Occipital lobe (tissue), 2 donors: ENCODE measurements around the gene ADCYAP1R1. TPM values are rescaled to one million over a fixed set of nuclear protein-coding genes. Genes with fewer than 3 reads are reported as not detected.

Source experiments
- DNase-seq: peaks from one replicate; lab custom pipeline; 2025; lab: John Stamatoyannopoulos, UW
- total RNA-seq: library from RNA; depleted of rRNA; stranded (reverse); fragments of >200 nt; gene quantifications from one replicate; pipeline ENCODE4 v1.2.3, GENCODE V29; 2014

Gene ADCYAP1R1
- total RNA-seq, 1 donor from 2014 or later, result 53.0 TPM

GRCh38 chr7:31036924-31037323 is 15.2 kb upstream of the ADCYAP1R1 start:
- no peak for DNase-seq

- DNase-seq, result no peak
Observed at GRCh38 chr7:31043051-31043471, 9.0 kb upstream of the ADCYAP1R1 start.

GRCh38 chr7:31044529-31044928 is 7.6 kb upstream of the ADCYAP1R1 start:
- DNase-seq, result no peak

- no peak for DNase-seq
Observed at GRCh38 chr7:31046723-31047122, 5.4 kb upstream of the ADCYAP1R1 start.

- DNase-seq, result no peak
Observed at GRCh38 chr7:31047313-31048146, 4.6 kb upstream of the ADCYAP1R1 start.

- no peak for DNase-seq
Observed at GRCh38 chr7:31049005-31049765, 2.9 kb upstream of the ADCYAP1R1 start.

GRCh38 chr7:31052487-31052840 is 356 bp downstream of the ADCYAP1R1 start:
- DNase-seq, result no peak

GRCh38 chr7:31052841-31053601 is 913 bp downstream of the ADCYAP1R1 start:
- DNase-seq, result no peak

GRCh38 chr7:31053986-31054385 is 1.9 kb downstream of the ADCYAP1R1 start:
- no peak for DNase-seq

- no peak for DNase-seq
Observed at GRCh38 chr7:31054608-31055278, 2.6 kb downstream of the ADCYAP1R1 start.

GRCh38 chr7:31055471-31055870 is 3.4 kb downstream of the ADCYAP1R1 start:
- no peak for DNase-seq

GRCh38 chr7:31056775-31057346 is 4.8 kb downstream of the ADCYAP1R1 start:
- no peak for DNase-seq

- DNase-seq, result no peak
Observed at GRCh38 chr7:31058122-31058521, 6.0 kb downstream of the ADCYAP1R1 start.

GRCh38 chr7:31058688-31059087 is 6.6 kb downstream of the ADCYAP1R1 start:
- DNase-seq, result no peak

- no peak for DNase-seq
Observed at GRCh38 chr7:31059551-31059950, 7.4 kb downstream of the ADCYAP1R1 start.

GRCh38 chr7:31061185-31061584 is 9.1 kb downstream of the ADCYAP1R1 start:
- DNase-seq, result no peak

- DNase-seq, result no peak
Observed at GRCh38 chr7:31062746-31063435, 10.8 kb downstream of the ADCYAP1R1 start.

- DNase-seq, result no peak
Observed at GRCh38 chr7:31065021-31065593, 13.0 kb downstream of the ADCYAP1R1 start.

- DNase-seq, result no peak
Observed at GRCh38 chr7:31065840-31066239, 13.7 kb downstream of the ADCYAP1R1 start.

GRCh38 chr7:31066516-31067130 is 14.5 kb downstream of the ADCYAP1R1 start:
- DNase-seq, result no peak
